Measurements from ENCODE around the gene GLG1. TPM values are rescaled to one million over a fixed set of nuclear protein-coding genes. Genes with fewer than 3 reads are reported as not detected.
"Not testable (repeated sequence)": the region's sequence is repeated elsewhere in the genome, so short reads cannot be mapped to it uniquely, and the experiment has no call there.

GLG1 gene
- total RNA-seq, 1 donor from 2014 or later: 108 TPM

- H3K27me3 ChIP-seq (ENCODE audit: control insufficient read depth, insufficient read depth, low read length): no peaks in the 10 kb centered on the region
- no peaks in the 10 kb centered on the region for H3K36me3 ChIP-seq (ENCODE audit: control insufficient read depth, insufficient read depth, low read length)
- no peak for DNase-seq (ENCODE audit: low read depth)
- no peak overlapping the region for H3K4me3 ChIP-seq (ENCODE audit: low read depth, low read length)
- TF ChIP-seq CTCF (IDR thresholded peaks at IDR 0.05; ENCODE audit: insufficient read depth, low read length, poor library complexity, severe bottlenecking): no peak
These were observed 45.3 kb downstream of the GLG1 start for GRCh38 chr16:74561626-74562025.

GRCh38 chr16:74560912-74561311 is 46.0 kb downstream of the GLG1 start:
- no peak overlapping the region for H3K4me3 ChIP-seq (ENCODE audit: low read depth, low read length)
- TF ChIP-seq CTCF (IDR thresholded peaks at IDR 0.05; ENCODE audit: insufficient read depth, low read length, poor library complexity, severe bottlenecking): no peak
- no peaks in the 10 kb centered on the region for H3K36me3 ChIP-seq (ENCODE audit: control insufficient read depth, insufficient read depth, low read length)
- H3K27me3 ChIP-seq (ENCODE audit: control insufficient read depth, insufficient read depth, low read length): no peaks in the 10 kb centered on the region
- DNase-seq (ENCODE audit: low read depth): no peak

- Histone ChIP-seq H3K4me3 (ENCODE audit: low read depth, low read length) (no peak overlapping the region), H3K27me3 (ENCODE audit: control insufficient read depth, insufficient read depth, low read length) (no peaks in the 10 kb centered on the region), H3K36me3 (ENCODE audit: control insufficient read depth, insufficient read depth, low read length) (no peaks in the 10 kb centered on the region)
- DNase-seq (ENCODE audit: low read depth): no peak
- no peak for TF ChIP-seq CTCF (IDR thresholded peaks at IDR 0.05; ENCODE audit: insufficient read depth, low read length, poor library complexity, severe bottlenecking)
These were observed 48.0 kb downstream of the GLG1 start for GRCh38 chr16:74558873-74559272.

GRCh38 chr16:74557275-74557674 is 49.6 kb downstream of the GLG1 start:
- no peaks in the 10 kb centered on the region for H3K27me3 ChIP-seq (ENCODE audit: control insufficient read depth, insufficient read depth, low read length)
- TF ChIP-seq CTCF (IDR thresholded peaks at IDR 0.05; ENCODE audit: insufficient read depth, low read length, poor library complexity, severe bottlenecking): no peak
- DNase-seq (ENCODE audit: low read depth): no peak
- no peaks in the 10 kb centered on the region for H3K36me3 ChIP-seq (ENCODE audit: control insufficient read depth, insufficient read depth, low read length)
- H3K4me3 ChIP-seq (ENCODE audit: low read depth, low read length): no peak overlapping the region

- H3K27me3 ChIP-seq (ENCODE audit: control insufficient read depth, insufficient read depth, low read length): no peaks in the 10 kb centered on the region
- no peak overlapping the region for H3K4me3 ChIP-seq (ENCODE audit: low read depth, low read length)
- TF ChIP-seq CTCF (IDR thresholded peaks at IDR 0.05; ENCODE audit: insufficient read depth, low read length, poor library complexity, severe bottlenecking): no peak
- no peak for DNase-seq (ENCODE audit: low read depth)
- H3K36me3 ChIP-seq (ENCODE audit: control insufficient read depth, insufficient read depth, low read length): no peaks in the 10 kb centered on the region
These were observed 50.5 kb downstream of the GLG1 start for GRCh38 chr16:74556375-74556922.

GRCh38 chr16:74552357-74552756 is 54.6 kb downstream of the GLG1 start:
- not testable (repeated sequence) for H3K4me3 ChIP-seq (ENCODE audit: low read depth, low read length); H3K36me3 ChIP-seq (ENCODE audit: control insufficient read depth, insufficient read depth, low read length); H3K27me3 ChIP-seq (ENCODE audit: control insufficient read depth, insufficient read depth, low read length); DNase-seq (ENCODE audit: low read depth)

GRCh38 chr16:74550227-74551019 is 56.5 kb downstream of the GLG1 start:
- H3K36me3 ChIP-seq (ENCODE audit: control insufficient read depth, insufficient read depth, low read length); DNase-seq (ENCODE audit: low read depth); H3K27me3 ChIP-seq (ENCODE audit: control insufficient read depth, insufficient read depth, low read length); H3K4me3 ChIP-seq (ENCODE audit: low read depth, low read length): not testable (repeated sequence)

- H3K27me3 ChIP-seq (ENCODE audit: control insufficient read depth, insufficient read depth, low read length); DNase-seq (ENCODE audit: low read depth); H3K36me3 ChIP-seq (ENCODE audit: control insufficient read depth, insufficient read depth, low read length): not testable (repeated sequence)
These were observed 60.8 kb downstream of the GLG1 start for GRCh38 chr16:74546112-74546511.

GRCh38 chr16:74542911-74543578 is 63.9 kb downstream of the GLG1 start:
- H3K27me3 ChIP-seq (ENCODE audit: control insufficient read depth, insufficient read depth, low read length); DNase-seq (ENCODE audit: low read depth); H3K4me3 ChIP-seq (ENCODE audit: low read depth, low read length); H3K36me3 ChIP-seq (ENCODE audit: control insufficient read depth, insufficient read depth, low read length): not testable (repeated sequence)

More at GRCh38 chr16:74546112-74546511, 60.8 kb downstream of the GLG1 start:
- not testable (repeated sequence) for H3K4me3 ChIP-seq (ENCODE audit: low read depth, low read length)
